SK-N-SH treated with all-trans-retinoic acid at 6 μM for 48 hours (cell line): ENCODE results near the gene MGMT.

Experiments used
- ISL1 ChIP-seq: fragments of 250-450 bp; sonication (Bioruptor Pico); IDR thresholded peaks from 2 replicates; pipeline ENCODE4 v2.1.2; 2022; ENCODE audit warnings: mild to moderate bottlenecking, moderate library complexity
- PATZ1 ChIP-seq: fragments of 250-450 bp; sonication (Bioruptor Pico); IDR thresholded peaks from 2 replicates; pipeline ENCODE4 v1.8.0; 2020; ENCODE audit warnings: mild to moderate bottlenecking, moderate library complexity, borderline replicate concordance
- RARB ChIP-seq: fragments of 250-450 bp; sonication (Bioruptor Pico); IDR thresholded peaks from 2 replicates; pipeline ENCODE4 v1.8.0; 2021; ENCODE audit warnings: mild to moderate bottlenecking, moderate library complexity
- SNAI2 ChIP-seq: fragments of 250-450 bp; sonication (Bioruptor Pico); IDR thresholded peaks from 2 replicates; pipeline ENCODE4 v1.5.0; 2020; ENCODE audit warnings: mild to moderate bottlenecking, moderate library complexity
- TSHZ2 ChIP-seq: fragments of 250-450 bp; sonication (Bioruptor Pico); IDR thresholded peaks from 2 replicates; pipeline ENCODE4 v1.5.0; 2020; ENCODE audit warnings: mild to moderate bottlenecking, moderate library complexity
- ZNF565 ChIP-seq: fragments of 450-650 bp; formaldehyde crosslinking; conservative IDR thresholded peaks from 2 replicates; pipeline ENCODE4 v1.5.0; 2020; ENCODE audit warnings: low read depth, mild to moderate bottlenecking, moderate library complexity
- ZNF70 ChIP-seq: fragments of 450-650 bp; formaldehyde crosslinking; IDR thresholded peaks from 2 replicates; pipeline ENCODE4 v1.5.0; 2020; ENCODE audit warnings: mild to moderate bottlenecking, moderate library complexity

- no peak for TF ChIP-seq SNAI2
- no peak for TF ChIP-seq PATZ1 (CRISPR knock-in tag)
- no peak for TF ChIP-seq ZNF565
- TF ChIP-seq TSHZ2 (CRISPR knock-in tag) = no peak
- TF ChIP-seq ZNF70 (CRISPR knock-in tag) = no peak
- no peak for TF ChIP-seq RARB (CRISPR knock-in tag)
- TF ChIP-seq ISL1 (CRISPR knock-in tag) = no peak
Observed at GRCh38 chr10:129509155-129509554, 42.1 kb downstream of the MGMT start.
